T-helper 2 cell treated with Interferon-gamma antibody and Interleukin-4, amounts not matched to agents 100 ng/mL and 5 ng/mL, for 36 hours (primary cell): ENCODE measurements around the gene TNRC18. TPM values are rescaled to one million over a fixed set of nuclear protein-coding genes. Genes with fewer than 3 reads are reported as not detected.

Experiments
- intact Hi-C: fragments of 100-400 bp; cut with micrococcal nuclease; formaldehyde crosslinking; loops from one replicate; pipeline ENCODE4 v1.15.1; 2023
- total RNA-seq: library from RNA; stranded (reverse); gene quantifications from 2 replicates; pipeline ENCODE4 v1.2.3, GENCODE V29; 2022

The TNRC18 gene
- total RNA-seq, 1 donor from 2014 or later: 51.4 TPM

GRCh38 chr7:5428478-5429252, 5.0 kb upstream of the TNRC18 start:
- intact Hi-C loops: no loop called here

- intact Hi-C loops: no loop called here
Measured at GRCh38 chr7:5426226-5426475, 2.5 kb upstream of the TNRC18 start.

- intact Hi-C loops: no loop called here
Measured at GRCh38 chr7:5425507-5426225, 2.0 kb upstream of the TNRC18 start.

GRCh38 chr7:5424749-5425506, 1.3 kb upstream of the TNRC18 start:
- intact Hi-C loops: loop anchor here (1.0 kb wide), 1 partner anchor 28 kb away; no protein-coding TSS in a partner anchor

- intact Hi-C loops: loop anchor here (1.0 kb wide), 1 partner anchor 27 kb away; no protein-coding TSS in a partner anchor
Measured at GRCh38 chr7:5423976-5424748, 528 bp upstream of the TNRC18 start.

GRCh38 chr7:5422396-5423305, 983 bp downstream of the TNRC18 start:
- intact Hi-C loops: no loop called here

GRCh38 chr7:5421714-5422395, 1.8 kb downstream of the TNRC18 start:
- intact Hi-C loops: no loop called here

- intact Hi-C loops: no loop called here
Measured at GRCh38 chr7:5420881-5421713, 2.5 kb downstream of the TNRC18 start.

GRCh38 chr7:5420067-5420880, 3.4 kb downstream of the TNRC18 start:
- intact Hi-C loops: no loop called here

- intact Hi-C loops: no loop called here
Measured at GRCh38 chr7:5419539-5420066, 4.0 kb downstream of the TNRC18 start.

- intact Hi-C loops: no loop called here
Measured at GRCh38 chr7:5418285-5418582, 5.4 kb downstream of the TNRC18 start.

- intact Hi-C loops: no loop called here
Measured at GRCh38 chr7:5417106-5418071, 6.2 kb downstream of the TNRC18 start.

- intact Hi-C loops: no loop called here
Measured at GRCh38 chr7:5414916-5415315, 8.7 kb downstream of the TNRC18 start.

GRCh38 chr7:5413449-5413786, 10.2 kb downstream of the TNRC18 start:
- intact Hi-C loops: no loop called here

GRCh38 chr7:5408777-5409176, 14.9 kb downstream of the TNRC18 start:
- intact Hi-C loops: no loop called here

- intact Hi-C loops: no loop called here
Measured at GRCh38 chr7:5406957-5407945, 16.4 kb downstream of the TNRC18 start.
